Measurements from ENCODE around the gene METTL25B. TPM values are rescaled to one million over a fixed set of nuclear protein-coding genes. Genes with fewer than 3 reads are reported as not detected.

Gene METTL25B
- total and polyA plus RNA-seq, 12 donors: 12.8 to 45.2 (median 15.6) TPM

DNA sequence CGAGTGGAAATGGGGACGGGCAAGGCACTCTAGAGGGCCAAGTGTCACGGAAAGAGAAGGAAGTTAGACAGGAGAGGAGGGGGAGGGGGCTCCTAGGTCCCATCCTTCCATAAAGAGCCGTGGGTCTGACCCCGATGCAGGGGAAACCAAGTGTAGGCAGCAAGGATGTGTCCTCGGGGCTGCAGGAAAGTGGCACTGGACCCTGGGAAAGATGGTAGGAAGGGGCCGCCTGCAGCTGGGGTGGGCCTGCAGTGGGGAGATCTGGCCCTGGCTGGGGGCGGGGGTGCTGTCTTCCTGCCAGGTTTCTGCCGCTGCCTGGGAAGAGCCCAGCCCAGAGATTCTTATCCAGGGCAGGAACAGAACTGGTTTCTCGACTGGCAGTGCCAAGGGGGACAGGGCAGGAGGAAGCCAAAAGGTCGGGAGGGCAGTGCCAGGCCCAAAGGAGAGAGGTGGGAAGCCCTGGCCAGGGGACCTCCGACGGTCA is 35.8 kb upstream of the METTL25B start:
- peaks cover 0 to 26% (median 17%) of the 10 kb centered on the region in 9 donors for H3K4me1 ChIP-seq
- TF ChIP-seq, protein P1, sequence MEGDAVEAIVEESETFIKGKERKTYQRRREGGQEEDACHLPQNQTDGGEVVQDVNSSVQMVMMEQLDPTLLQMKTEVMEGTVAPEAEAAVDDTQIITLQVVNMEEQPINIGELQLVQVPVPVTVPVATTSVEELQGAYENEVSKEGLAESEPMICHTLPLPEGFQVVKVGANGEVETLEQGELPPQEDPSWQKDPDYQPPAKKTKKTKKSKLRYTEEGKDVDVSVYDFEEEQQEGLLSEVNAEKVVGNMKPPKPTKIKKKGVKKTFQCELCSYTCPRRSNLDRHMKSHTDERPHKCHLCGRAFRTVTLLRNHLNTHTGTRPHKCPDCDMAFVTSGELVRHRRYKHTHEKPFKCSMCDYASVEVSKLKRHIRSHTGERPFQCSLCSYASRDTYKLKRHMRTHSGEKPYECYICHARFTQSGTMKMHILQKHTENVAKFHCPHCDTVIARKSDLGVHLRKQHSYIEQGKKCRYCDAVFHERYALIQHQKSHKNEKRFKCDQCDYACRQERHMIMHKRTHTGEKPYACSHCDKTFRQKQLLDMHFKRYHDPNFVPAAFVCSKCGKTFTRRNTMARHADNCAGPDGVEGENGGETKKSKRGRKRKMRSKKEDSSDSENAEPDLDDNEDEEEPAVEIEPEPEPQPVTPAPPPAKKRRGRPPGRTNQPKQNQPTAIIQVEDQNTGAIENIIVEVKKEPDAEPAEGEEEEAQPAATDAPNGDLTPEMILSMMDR (IDR thresholded peaks at IDR 0.05): no peak
- no peaks in the 10 kb centered on the region for H3K36me3 ChIP-seq
- peaks cover 0 to 68% (median 46%) of the 10 kb centered on the region in 7 donors for H3K27me3 ChIP-seq
- no peak overlapping the region for H3K4me3 ChIP-seq
- ATAC-seq (no peak), DNase-seq (no peak)
- H3K27ac ChIP-seq: no peak overlapping the region
- H3K9me3 ChIP-seq: no peaks in the 10 kb centered on the region
- intact Hi-C loops (cut with DNase I): loop anchor here in 8 of 10 donors (10.0 kb wide), 5 partner anchors 58 to 232 kb away; partner anchors contain the start of genes NTRK1 (in 3 of the 8), INSRR (in 1 of the 8) and LRRC71 (in 1 of the 8)
- 22 to 33% methylated on average over 13 of the region's 13 CpGs for WGBS, 2 donors

DNA sequence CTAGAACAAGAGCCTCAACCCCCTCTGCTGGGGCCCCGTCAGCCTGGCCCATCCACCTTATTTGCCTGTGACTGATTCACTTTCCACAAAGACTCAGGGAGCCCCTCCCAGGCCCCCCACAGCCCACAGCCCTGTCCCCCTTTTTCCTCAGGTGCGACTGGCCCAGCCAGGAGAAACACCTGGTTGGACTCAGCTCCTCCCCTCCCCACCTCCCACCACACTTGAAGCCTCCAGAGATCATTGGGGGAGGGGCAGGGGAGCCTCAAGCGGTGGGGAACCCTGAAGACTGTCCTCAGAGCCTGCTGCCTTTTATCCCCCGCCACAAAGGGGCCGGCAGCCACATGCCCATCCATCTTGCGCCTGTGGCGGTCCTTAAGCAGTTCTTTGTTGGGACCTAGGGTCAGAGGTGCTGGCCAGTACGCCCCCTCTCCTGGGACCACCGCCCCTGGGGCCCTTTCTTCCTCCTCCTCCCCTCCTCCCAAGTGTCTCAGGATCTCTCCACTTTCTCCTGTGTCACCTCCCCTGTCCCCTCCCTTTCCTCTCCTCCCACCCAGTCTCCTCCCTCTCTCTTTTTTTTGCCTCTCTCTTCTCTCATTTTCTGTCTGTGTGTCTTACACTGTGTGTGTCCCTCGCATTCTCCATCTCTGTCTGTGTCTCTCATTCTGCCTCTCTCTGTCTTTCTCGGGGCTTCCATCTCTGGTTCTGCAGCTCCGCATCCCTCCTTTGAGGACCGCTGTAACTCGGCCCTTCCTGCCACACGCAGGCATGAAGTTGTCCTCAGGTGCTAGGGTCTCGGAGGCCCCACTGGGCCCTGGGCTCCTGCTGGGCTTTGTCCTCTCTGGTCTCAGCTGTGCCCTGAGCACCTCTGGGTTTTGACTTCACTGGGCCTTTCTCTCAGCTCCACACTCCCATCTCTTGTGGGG is 35.1 kb upstream of the METTL25B start:
- H3K4me3 ChIP-seq: no peak overlapping the region
- no peak overlapping the region for H3K27ac ChIP-seq
- H3K9me3 ChIP-seq: no peaks in the 10 kb centered on the region
- DNase-seq (no peak), ATAC-seq (peak in 1 of 8 donors; percentile 11)
- no peaks in the 10 kb centered on the region for H3K36me3 ChIP-seq
- H3K4me1 ChIP-seq: peaks cover 0 to 26% (median 17%) of the 10 kb centered on the region in 9 donors
- 56 to 57% methylated on average over 16 of the region's 16 CpGs for WGBS, 2 donors
- TF ChIP-seq, protein P1 (IDR thresholded peaks at IDR 0.05): no peak
- intact Hi-C loops (cut with DNase I): loop anchor here in 8 of 10 donors (10.0 kb wide), 5 partner anchors 58 to 232 kb away; partner anchors contain the start of genes NTRK1 (in 3 of the 8), INSRR (in 1 of the 8) and LRRC71 (in 1 of the 8)
- H3K27me3 ChIP-seq: peaks cover 0 to 62% (median 40%) of the 10 kb centered on the region in 7 donors

DNA sequence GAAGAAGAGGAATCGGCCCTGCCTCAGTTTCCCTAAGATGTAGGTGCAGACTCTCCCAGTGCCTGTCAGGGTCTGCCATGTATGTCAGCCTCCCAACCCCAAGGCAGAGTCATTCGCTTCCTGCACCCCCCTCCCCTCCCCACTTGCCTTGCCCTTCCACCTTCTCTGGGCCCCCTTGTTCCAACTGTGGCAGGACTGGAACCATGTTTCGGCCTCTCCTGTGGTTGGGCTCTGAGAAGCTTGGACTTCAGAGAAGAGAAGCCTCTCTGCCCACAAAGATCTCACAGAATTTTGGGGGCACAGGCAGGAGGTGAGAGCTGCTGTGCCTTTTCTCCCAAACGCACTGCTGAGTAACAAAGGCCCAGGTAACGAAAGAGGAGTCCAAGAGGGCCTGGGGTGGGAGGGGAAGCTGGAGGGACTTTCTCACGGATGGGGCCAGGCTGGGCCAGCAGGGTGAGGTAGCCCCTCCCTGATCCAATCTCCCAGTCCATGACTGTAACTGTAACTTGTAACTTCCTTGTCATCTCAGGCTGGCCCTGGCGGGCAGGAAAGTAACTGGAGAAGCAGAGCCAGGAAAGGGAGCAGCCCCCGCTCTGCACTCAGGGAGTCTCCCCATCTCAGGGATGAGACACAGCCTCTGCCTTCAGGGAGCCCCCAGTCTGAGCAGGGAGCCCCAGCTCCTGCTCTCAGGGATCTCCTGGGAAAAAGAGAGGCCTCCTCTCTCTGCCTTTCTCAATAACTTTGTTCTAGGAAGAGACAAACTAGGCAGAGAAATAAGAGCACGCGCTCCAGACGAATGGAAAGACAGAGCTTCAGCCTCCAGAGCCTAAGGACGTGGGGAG is 34.2 kb upstream of the METTL25B start:
- ATAC-seq (no peak), DNase-seq (no peak)
- TF ChIP-seq, protein P1 (IDR thresholded peaks at IDR 0.05): no peak
- no peaks in the 10 kb centered on the region for H3K36me3 ChIP-seq
- intact Hi-C loops (cut with DNase I): loop anchor here in 8 of 10 donors (10.0 kb wide), 5 partner anchors 59 to 231 kb away; partner anchors contain the start of genes NTRK1 (in 3 of the 8), INSRR (in 1 of the 8) and LRRC71 (in 1 of the 8)
- H3K27me3 ChIP-seq: peaks cover 0 to 53% (median 38%) of the 10 kb centered on the region in 7 donors
- WGBS, 2 donors: 82 to 85% methylated on average over 12 of the region's 12 CpGs
- no peak overlapping the region for H3K4me3 ChIP-seq
- peaks cover 0 to 25% (median 16%) of the 10 kb centered on the region in 9 donors for H3K4me1 ChIP-seq
- no peaks in the 10 kb centered on the region for H3K9me3 ChIP-seq
- H3K27ac ChIP-seq: no peak overlapping the region

DNA sequence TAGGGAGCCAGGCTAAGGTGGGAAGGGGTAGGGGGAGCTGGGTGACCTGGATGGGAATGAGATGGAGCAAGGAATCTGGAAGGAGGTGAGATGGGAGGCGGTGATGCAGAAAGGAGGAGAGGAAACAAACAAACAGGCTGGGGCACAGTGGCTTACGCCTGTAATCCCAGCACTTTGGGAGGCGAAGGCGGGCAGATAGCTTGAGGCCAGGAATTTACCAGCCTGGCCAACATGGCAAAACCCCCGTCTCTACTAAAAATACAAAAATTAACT is 33.6 kb upstream of the METTL25B start:
- WGBS, 2 donors: 94 to 98% methylated on average over 5 of the region's 5 CpGs
- peaks cover 0 to 52% (median 39%) of the 10 kb centered on the region in 7 donors for H3K27me3 ChIP-seq
- ATAC-seq: no peak
- no peaks in the 10 kb centered on the region for H3K36me3 ChIP-seq
- intact Hi-C loops (cut with DNase I): loop anchor here in 8 of 10 donors (10.0 kb wide), 5 partner anchors 60 to 230 kb away; partner anchors contain the start of genes NTRK1 (in 3 of the 8), INSRR (in 1 of the 8) and LRRC71 (in 1 of the 8)
- H3K4me1 ChIP-seq: peaks cover 0 to 20% (median 11%) of the 10 kb centered on the region in 9 donors
- H3K9me3 ChIP-seq: no peaks in the 10 kb centered on the region
- DNase-seq: no peak
- TF ChIP-seq, protein P1 (IDR thresholded peaks at IDR 0.05): no peak
- no peak overlapping the region for H3K27ac ChIP-seq
- no peak overlapping the region for H3K4me3 ChIP-seq
